Activated CD8-positive, alpha-beta memory T cell treated with anti-CD3 and anti-CD28 coated beads for 48 hours (primary cell): ENCODE measurements around the gene ZNF785.
A peak's percentile ranks its signal among the peaks of the same experiment; 100 is the strongest.
"Not testable (repeated sequence)": the region's sequence is repeated elsewhere in the genome, so short reads cannot be mapped to it uniquely, and the experiment has no call there.

Experiments used
- DNase-seq, 3 experiments: peaks; one replicate each; pipeline ENCODE4 v3.0.0-alpha.2; 2020; ENCODE audit warnings: low read depth in 2 of 3, low spot score in 2 of 3

Gene ZNF785

GRCh38 chr16:30585400-30586191 is at the start of gene ZNF785:
Gene ZNF785 (minus strand): TSS chr16:30585697. CDS start chr16:30585611, 86 bp downstream.
- peak; percentile 78 to 84 (median 80) for DNase-seq

GRCh38 chr16:30633526-30633925 is 48.0 kb upstream of the ZNF785 start:
- DNase-seq, result no peak

- DNase-seq, result not testable (repeated sequence)
Measured at GRCh38 chr16:30632454-30632853, 47.0 kb upstream of the ZNF785 start.

- DNase-seq, result peak; percentile 66 to 95 (median 88)
Measured at GRCh38 chr16:30628628-30629540, 43.4 kb upstream of the ZNF785 start.

GRCh38 chr16:30626236-30626635 is 40.7 kb upstream of the ZNF785 start:
- DNase-seq, result no peak

GRCh38 chr16:30623536-30624283 is 38.2 kb upstream of the ZNF785 start:
- no peak for DNase-seq

- no peak for DNase-seq
Measured at GRCh38 chr16:30622455-30623032, 37.0 kb upstream of the ZNF785 start.

- DNase-seq, result no peak
Measured at GRCh38 chr16:30621765-30622164, 36.3 kb upstream of the ZNF785 start.

- DNase-seq, result no peak
Measured at GRCh38 chr16:30620169-30620568, 34.7 kb upstream of the ZNF785 start.

- DNase-seq, result no peak
Measured at GRCh38 chr16:30619638-30620037, 34.1 kb upstream of the ZNF785 start.

- DNase-seq, result no peak
Measured at GRCh38 chr16:30619202-30619601, 33.7 kb upstream of the ZNF785 start.

- peak; percentile 58 to 84 (median 59) for DNase-seq
Measured at GRCh38 chr16:30615358-30616091, 30.0 kb upstream of the ZNF785 start.

GRCh38 chr16:30609926-30610839 is 24.7 kb upstream of the ZNF785 start, which contains the start of gene ZNF689:
Gene ZNF689 (minus strand): TSS chr16:30610389. CDS start chr16:30610041, 348 bp downstream.
- DNase-seq, result peak; percentile 84 to 95 (median 93)

GRCh38 chr16:30609002-30609925 is 23.8 kb upstream of the ZNF785 start:
- DNase-seq, result peak in 2 of 3 experiments; percentile 16 to 43

GRCh38 chr16:30606004-30606403 is 20.5 kb upstream of the ZNF785 start:
- DNase-seq, result no peak

GRCh38 chr16:30605158-30605557 is 19.7 kb upstream of the ZNF785 start:
- no peak for DNase-seq

GRCh38 chr16:30604316-30604947 is 18.9 kb upstream of the ZNF785 start:
- no peak for DNase-seq
